Endothelial cell of umbilical vein (primary cell): ENCODE results near the gene TH. TPM values are rescaled to one million over a fixed set of nuclear protein-coding genes. Genes with fewer than 3 reads are reported as not detected.

Experiments used
- BruUV-seq: library from RNA; stranded (reverse); fragments of 400-500 nt; replicated peaks from 2 replicates; lab custom pipeline; 2021; lab: Mats Ljungman, UMichigan
- CTCF ChIA-PET: fragments of 300-600, 350-600 bp; sonication (Branson Sonifier 250); formaldehyde crosslinking; loops from one replicate; lab custom pipeline; 2021; ENCODE audit warnings: antibody characterized with exemption, inconsistent platforms; lab: Charles Lee
- POLR2A ChIA-PET: fragments of 300-600, 350-600 bp; sonication (Branson Sonifier 250); formaldehyde crosslinking; loops from one replicate; lab custom pipeline; 2021; ENCODE audit warnings: antibody characterized with exemption, inconsistent platforms; lab: Charles Lee
- DNase-seq: peaks from one replicate; pipeline ENCODE4 v3.0.0-alpha.2; 2011; ENCODE audit warnings: low read depth, low spot score
- FAIRE-seq: peaks from 2 replicates; lab custom pipeline; 2011; peaks lifted over from hg19 to GRCh38; lab: Jason Lieb, UNC
- H2AFZ ChIP-seq: 2 replicates; pipeline ENCODE4 v1.6.0; 2012; ENCODE audit warnings: low read depth, low read length, control low read depth, inconsistent platforms
- H3K27ac ChIP-seq: 2 replicates; pipeline ENCODE4 v1.5.1; 2011; ENCODE audit warnings: low read depth, mild to moderate bottlenecking, control low read depth, low read length, moderate library complexity; ENCODE audit not compliant: insufficient read depth
- H3K27me3 ChIP-seq, 2 experiments: 2 replicates each; pipeline versions ENCODE4 v1.6.0 to v1.6.1; 2011; ENCODE audit warnings: low read length in 2 of 2, mixed read lengths in 1 of 2; ENCODE audit not compliant: control insufficient read depth in 2 of 2, insufficient read depth in 2 of 2
- H3K36me3 ChIP-seq, 2 experiments: 2 replicates in 1 of 2; 3 replicates in 1 of 2; pipeline ENCODE4 v1.5.1; 2011; ENCODE audit warnings: low read length in 2 of 2, mild to moderate bottlenecking in 1 of 2, moderate library complexity in 1 of 2; ENCODE audit not compliant: control insufficient read depth in 2 of 2, insufficient read depth in 2 of 2; ENCODE audit errors: extremely low read depth in 1 of 2
- H3K4me1 ChIP-seq: 3 replicates; pipeline ENCODE4 v1.5.1; 2011; ENCODE audit warnings: mild to moderate bottlenecking, low read length; ENCODE audit not compliant: control insufficient read depth, insufficient read depth; ENCODE audit errors: extremely low read depth
- H3K4me2 ChIP-seq: 2 replicates; pipeline ENCODE4 v1.6.1; 2011; ENCODE audit warnings: low read length, control low read depth, mixed read lengths; ENCODE audit not compliant: insufficient read depth
- H3K4me3 ChIP-seq, 3 experiments: fragments of 200-600 bp in 1 of 3; sonication (generic), shearing (Covaris generic) in 1 of 3; replicated peaks in 1 of 3; 2 replicates each; pipeline ENCODE4 v1.5.1; 2011 to 2016; ENCODE audit warnings: control low read depth in 3 of 3, low read length in 3 of 3, mild to moderate bottlenecking in 2 of 3, inconsistent platforms in 1 of 3, low read depth in 1 of 3, moderate library complexity in 1 of 3; ENCODE audit not compliant: insufficient read depth in 1 of 3
- H3K79me2 ChIP-seq: 2 replicates; pipeline ENCODE4 v1.6.0; 2012; ENCODE audit warnings: low read length, inconsistent platforms; ENCODE audit not compliant: control insufficient read depth, insufficient read depth
- H3K9ac ChIP-seq: replicated peaks from 2 replicates; pipeline ENCODE3; 2011; ENCODE audit warnings: low read length, control low read depth; ENCODE audit not compliant: insufficient read depth; ENCODE audit errors: extremely low read depth
- H3K9me1 ChIP-seq: replicated peaks from 3 replicates; pipeline ENCODE4 v1.6.0; 2011; ENCODE audit warnings: mild to moderate bottlenecking, low read length; ENCODE audit not compliant: control insufficient read depth, insufficient read depth; ENCODE audit errors: extremely low read depth
- H3K9me3 ChIP-seq: replicated peaks from 2 replicates; pipeline ENCODE4 v1.5.1; 2012; ENCODE audit warnings: low read length, inconsistent platforms; ENCODE audit not compliant: control insufficient read depth, insufficient read depth
- H4K20me1 ChIP-seq: replicated peaks from 2 replicates; pipeline ENCODE3; 2011; ENCODE audit warnings: mild to moderate bottlenecking, low read length; ENCODE audit not compliant: control insufficient read depth, insufficient read depth; ENCODE audit errors: extremely low read depth
- CTCF ChIP-seq, 2 donors: IDR thresholded peaks; 1 replicate in 1 of 2; 2 replicates in 1 of 2; pipeline ENCODE4 v1.5.1; 2011; ENCODE audit warnings: low read length in 2 of 2, mild to moderate bottlenecking in 2 of 2, moderate library complexity in 2 of 2, control low read depth in 1 of 2, inconsistent platforms in 1 of 2, low read depth in 1 of 2; ENCODE audit not compliant: insufficient read depth in 1 of 2; ENCODE audit errors: extremely low read depth in 1 of 2
- EZH2 ChIP-seq: IDR thresholded peaks from 2 replicates; pipeline ENCODE4 v1.6.1; 2012; ENCODE audit warnings: borderline replicate concordance, low read depth, mild to moderate bottlenecking, moderate library complexity, low read length, inconsistent platforms; ENCODE audit not compliant: severe bottlenecking
- FOS ChIP-seq: IDR thresholded peaks from 2 replicates; pipeline ENCODE4 v1.6.1; 2011; ENCODE audit warnings: mild to moderate bottlenecking, low read length, moderate library complexity, borderline replicate concordance; ENCODE audit not compliant: insufficient read depth
- GATA2 ChIP-seq: IDR thresholded peaks from 2 replicates; pipeline ENCODE4 v1.7.0; 2011; ENCODE audit warnings: low read depth, mild to moderate bottlenecking, moderate library complexity, mixed read lengths, low read length; ENCODE audit not compliant: insufficient read length, insufficient read depth
- JUN ChIP-seq: IDR thresholded peaks from 2 replicates; pipeline ENCODE4 v1.6.1; 2011; ENCODE audit warnings: borderline replicate concordance, low read depth; ENCODE audit not compliant: insufficient read length, insufficient read depth
- MAX ChIP-seq: IDR thresholded peaks from 2 replicates; pipeline ENCODE4 v1.6.1; 2011; ENCODE audit not compliant: insufficient read depth, insufficient read length
- MYC ChIP-seq: IDR thresholded peaks from one replicate; pipeline ENCODE4 v1.6.1; 2011; ENCODE audit warnings: mild to moderate bottlenecking, low read depth, low read length
- POLR2A ChIP-seq: IDR thresholded peaks from 2 replicates; pipeline ENCODE4 v1.6.1; 2012; ENCODE audit warnings: low read depth, mild to moderate bottlenecking, control low read depth, low read length
- POLR2AphosphoS5 ChIP-seq: IDR thresholded peaks from 2 replicates; pipeline ENCODE4 v1.6.1; 2012; ENCODE audit warnings: low read depth, mild to moderate bottlenecking, control low read depth, low read length, moderate library complexity; ENCODE audit not compliant: insufficient read depth
- dilution Hi-C: fragments of 300-500 bp; cut with MboI; formaldehyde crosslinking; loops from one replicate; pipeline ENCODE4 v1.15.0; 2019; ENCODE audit warnings: low sequenced_read_pairs; ENCODE audit not compliant: extremely low pct_ligation_motif_present
- intact Hi-C: fragments of 100-400 bp; cut with micrococcal nuclease; formaldehyde crosslinking; loops from one replicate; pipeline ENCODE4 v1.10.0; 2022
- polyA plus RNA-seq, 4 experiments: library from polyadenylated mRNA; depleted of rRNA in 3 of 4; stranded (reverse) in 3 of 4; unstranded in 1 of 4; fragments of >200 nt; gene quantifications; 2 replicates each; pipeline versions ENCODE4 v1.2.1 to v1.2.3, GENCODE V29; 2011 to 2012; ENCODE audit warnings: missing spikeins in 1 of 4
- total RNA-seq: library from RNA; stranded (reverse); gene quantifications from 2 replicates; pipeline ENCODE4 v1.2.3, GENCODE V29; 2021

TH gene
- total and polyA plus RNA-seq, 2 donors (not counting 3 experiments of a cell fraction or from before 2014, with no cell fraction given) = not detected

GRCh38 chr11:2135018-2135569 is 36.5 kb downstream of the TH start:
- POLR2A ChIA-PET = no interaction called here
- no peak overlapping the region for H3K27ac ChIP-seq
- no peak overlapping the region for H3K9ac ChIP-seq
- intact Hi-C loops (no loop called here), dilution Hi-C loops (no loop called here)
- H3K9me1 ChIP-seq = no peaks in the 10 kb centered on the region
- no peak for DNase-seq
- no peaks in the 10 kb centered on the region for H3K36me3 ChIP-seq
- FAIRE-seq = no peak
- no peaks in the 10 kb centered on the region for H4K20me1 ChIP-seq
- no peaks in the 10 kb centered on the region for H3K9me3 ChIP-seq
- no peak overlapping the region for H3K4me3 ChIP-seq
- H3K4me2 ChIP-seq = no peak overlapping the region
- H3K27me3 ChIP-seq = peaks cover 5 to 16% of the 10 kb centered on the region in 2 experiments
- BruUV-seq = no TSS peak
- CTCF ChIA-PET = interaction anchor here (1.6 to 2.2 kb wide), 2 partner anchors 17 to 42 kb away, joined by 5 to 13 read pairs; no protein-coding TSS in a partner anchor
- H2AFZ ChIP-seq = no peak overlapping the region
- no peaks in the 10 kb centered on the region for H3K79me2 ChIP-seq
- H3K4me1 ChIP-seq = peaks cover 3% of the 10 kb centered on the region
- no peak for TF ChIP-seq MYC
- no peak for TF ChIP-seq POLR2A
- no peak for TF ChIP-seq FOS
- TF ChIP-seq CTCF (IDR thresholded peaks at IDR 0.05; ENCODE audit: extremely low read depth in 1 of 2, insufficient read depth in 1 of 2, low read depth in 1 of 2, low read length in 2 of 2) = no peak
- TF ChIP-seq GATA2 = no peak
- TF ChIP-seq JUN = no peak
- no peak for TF ChIP-seq POLR2AphosphoS5
- TF ChIP-seq EZH2 = no peak
- no peak for TF ChIP-seq MAX
